ENCODE measurements around the gene C13orf46.

DNA sequence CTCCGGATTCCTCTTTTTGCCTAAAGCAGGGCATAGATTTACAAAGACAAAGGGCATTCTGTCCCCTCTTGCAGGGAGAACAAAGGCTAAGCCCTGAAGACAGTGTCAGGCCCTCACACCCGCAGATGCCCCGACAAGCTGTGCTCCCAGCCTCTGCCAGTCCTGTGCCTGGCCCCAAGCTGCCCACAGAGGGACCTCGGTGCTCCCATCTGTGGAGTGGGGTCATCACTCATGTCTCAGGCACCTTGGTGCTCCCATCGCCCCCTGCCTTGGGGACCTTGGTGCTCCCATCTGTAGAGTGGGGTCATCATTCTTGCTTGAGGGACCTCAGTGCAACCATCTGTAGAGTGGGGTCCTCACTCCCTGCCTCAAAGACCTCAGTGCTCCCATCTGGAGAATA lies 24.3 kb downstream of the C13orf46 start:
- TF ChIP-seq, protein P1, sequence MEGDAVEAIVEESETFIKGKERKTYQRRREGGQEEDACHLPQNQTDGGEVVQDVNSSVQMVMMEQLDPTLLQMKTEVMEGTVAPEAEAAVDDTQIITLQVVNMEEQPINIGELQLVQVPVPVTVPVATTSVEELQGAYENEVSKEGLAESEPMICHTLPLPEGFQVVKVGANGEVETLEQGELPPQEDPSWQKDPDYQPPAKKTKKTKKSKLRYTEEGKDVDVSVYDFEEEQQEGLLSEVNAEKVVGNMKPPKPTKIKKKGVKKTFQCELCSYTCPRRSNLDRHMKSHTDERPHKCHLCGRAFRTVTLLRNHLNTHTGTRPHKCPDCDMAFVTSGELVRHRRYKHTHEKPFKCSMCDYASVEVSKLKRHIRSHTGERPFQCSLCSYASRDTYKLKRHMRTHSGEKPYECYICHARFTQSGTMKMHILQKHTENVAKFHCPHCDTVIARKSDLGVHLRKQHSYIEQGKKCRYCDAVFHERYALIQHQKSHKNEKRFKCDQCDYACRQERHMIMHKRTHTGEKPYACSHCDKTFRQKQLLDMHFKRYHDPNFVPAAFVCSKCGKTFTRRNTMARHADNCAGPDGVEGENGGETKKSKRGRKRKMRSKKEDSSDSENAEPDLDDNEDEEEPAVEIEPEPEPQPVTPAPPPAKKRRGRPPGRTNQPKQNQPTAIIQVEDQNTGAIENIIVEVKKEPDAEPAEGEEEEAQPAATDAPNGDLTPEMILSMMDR (IDR thresholded peaks at IDR 0.05; ENCODE audit: insufficient read depth, low read length), result no peak
- TF ChIP-seq POLR2AphosphoS5 (IDR thresholded peaks at IDR 0.05; ENCODE audit: low read depth), result no peak
- TF ChIP-seq REST (IDR thresholded peaks at IDR 0.05; ENCODE audit: insufficient replicate concordance, low read depth), result no peak

Data from HL-60 (cell line).